C4-2B (cell line): Measurements from ENCODE around the gene CPLX4.

Experiments used
- CTCF ChIP-seq: fragments of 450-650 bp; conservative IDR thresholded peaks from 2 replicates; pipeline ENCODE4 v1.5.1; 2017; ENCODE audit warnings: mild to moderate bottlenecking
- ZFX ChIP-seq: fragments of 450-650 bp; IDR thresholded peaks from 2 replicates; pipeline ENCODE4 v1.6.1; 2017

- TF ChIP-seq CTCF (no peak), ZFX (no peak)
These were observed 19.6 kb downstream of the CPLX4 start for GRCh38 chr18:59298871-59299270.
